Prostate gland (tissue), 2 donors: ENCODE measurements around the gene RNH1.

ENCODE experiments used
- CTCF ChIP-seq, 4 experiments: fragments of 200-600 bp in 2 of 4; fragments of 450-650 bp in 2 of 4; sonication (generic) in 2 of 4; IDR thresholded peaks; 1 replicate in 3 of 4; 2 replicates in 1 of 4; pipeline ENCODE4 v1.5.1; 2016 to 2019; ENCODE audit warnings: antibody characterized with exemption in 4 of 4, mild to moderate bottlenecking in 2 of 4, moderate library complexity in 2 of 4
- POLR2A ChIP-seq: fragments of 450-650 bp; IDR thresholded peaks from one replicate; pipeline ENCODE4 v1.6.1; 2016; ENCODE audit warnings: antibody characterized with exemption, mild to moderate bottlenecking

- TF ChIP-seq CTCF (IDR thresholded peaks at IDR 0.05): no peak
- TF ChIP-seq POLR2A: no peak
Observed at GRCh38 chr11:457111-457760, 49.8 kb downstream of the RNH1 start.
